HG03064 (cell line): ENCODE results near the gene DBN1.
"Not testable (repeated sequence)": the region's sequence is repeated elsewhere in the genome, so short reads cannot be mapped to it uniquely, and the experiment has no call there.

ENCODE experiments used
- ATAC-seq: cut with Tn5 transposase; IDR thresholded peaks from one replicate; pipeline ENCODE4 v1.9.1; 2021; ENCODE audit warnings: low read depth; ENCODE audit not compliant: unreplicated experiment

The DBN1 gene

DNA sequence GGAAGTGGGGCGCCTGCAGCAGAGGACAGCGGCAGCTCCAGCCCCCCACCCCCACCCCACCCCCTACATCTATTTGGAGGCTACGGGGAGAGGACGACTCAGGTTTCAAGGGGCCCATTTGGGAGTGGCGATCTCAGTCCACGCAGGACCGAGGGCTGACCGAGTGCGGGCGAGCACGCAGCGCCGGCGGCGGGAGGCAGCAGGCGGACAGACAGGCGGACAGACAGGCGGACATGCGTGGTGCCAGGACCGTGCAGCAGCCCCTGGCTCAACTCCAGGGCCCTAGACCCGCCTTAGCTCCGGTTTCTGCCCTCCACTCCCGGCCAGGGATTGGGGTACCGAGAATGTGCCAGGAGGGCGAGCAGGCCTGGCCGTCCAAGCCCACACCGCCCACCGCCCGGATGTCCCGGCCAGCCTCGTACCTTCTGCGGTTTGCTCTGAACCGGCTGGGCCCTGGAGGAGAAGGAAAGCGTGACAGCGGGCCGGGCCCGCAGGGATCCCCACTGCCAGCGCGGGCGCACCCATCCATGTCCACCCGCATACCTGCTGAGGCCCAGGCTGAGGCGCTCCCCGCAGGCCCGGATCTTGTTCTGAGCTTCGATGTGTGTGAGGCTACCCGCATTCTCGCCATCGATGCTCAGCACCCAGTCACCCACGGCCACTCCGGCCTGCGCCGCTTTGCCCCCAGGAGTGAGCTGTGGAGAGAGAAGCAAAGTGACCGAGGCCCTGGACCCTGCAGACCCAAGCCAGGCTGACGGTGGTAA, 18.7 kb upstream of the DBN1 start:
- ATAC-seq: no peak

DNA sequence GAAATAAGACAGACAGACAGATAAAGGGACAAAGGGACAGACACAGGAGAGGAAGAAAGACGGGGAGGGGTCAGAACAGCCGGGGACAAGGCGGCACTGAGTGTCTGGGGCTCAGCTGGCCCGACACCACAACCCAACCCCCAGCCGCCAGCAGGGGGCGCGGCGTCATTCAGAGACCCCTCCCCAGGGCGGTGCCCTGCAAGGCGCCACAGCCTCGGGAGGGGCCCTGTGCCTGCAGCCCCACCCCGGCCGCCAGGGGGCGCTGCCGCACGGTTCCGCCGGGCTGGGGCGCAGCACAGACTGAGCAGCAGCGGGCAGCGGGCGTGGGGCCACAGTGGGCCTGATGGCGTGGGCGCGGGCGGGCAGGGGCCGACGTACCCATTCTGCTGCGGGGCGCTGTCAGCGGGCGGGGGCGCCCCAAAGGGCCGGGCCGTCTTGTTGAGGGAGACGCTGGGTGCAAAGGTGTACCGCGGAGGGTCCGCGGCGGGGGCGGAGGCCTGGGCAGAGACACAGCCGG, 18.1 kb upstream of the DBN1 start:
- no peak for ATAC-seq

DNA sequence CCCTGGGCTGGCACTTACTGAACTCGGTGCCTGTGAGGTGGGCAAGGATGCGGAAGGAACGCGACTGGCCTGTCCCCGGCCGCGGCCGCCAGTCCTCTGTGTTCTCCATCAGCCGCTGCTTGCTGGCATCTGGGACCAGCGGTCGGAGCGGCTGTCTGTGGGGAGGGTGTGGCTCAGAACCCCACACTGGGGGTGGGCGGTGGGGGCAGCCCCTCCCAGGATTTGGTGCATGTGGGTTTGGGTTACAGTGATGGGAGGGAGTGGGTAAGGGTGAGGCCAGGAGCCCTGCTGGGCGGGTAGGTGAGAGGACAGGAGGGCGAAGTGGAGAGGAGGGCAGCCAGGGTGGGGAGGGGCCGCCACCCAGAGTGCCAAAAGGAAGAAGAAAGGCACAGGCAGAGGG, 17.6 kb upstream of the DBN1 start:
- ATAC-seq: no peak

DNA sequence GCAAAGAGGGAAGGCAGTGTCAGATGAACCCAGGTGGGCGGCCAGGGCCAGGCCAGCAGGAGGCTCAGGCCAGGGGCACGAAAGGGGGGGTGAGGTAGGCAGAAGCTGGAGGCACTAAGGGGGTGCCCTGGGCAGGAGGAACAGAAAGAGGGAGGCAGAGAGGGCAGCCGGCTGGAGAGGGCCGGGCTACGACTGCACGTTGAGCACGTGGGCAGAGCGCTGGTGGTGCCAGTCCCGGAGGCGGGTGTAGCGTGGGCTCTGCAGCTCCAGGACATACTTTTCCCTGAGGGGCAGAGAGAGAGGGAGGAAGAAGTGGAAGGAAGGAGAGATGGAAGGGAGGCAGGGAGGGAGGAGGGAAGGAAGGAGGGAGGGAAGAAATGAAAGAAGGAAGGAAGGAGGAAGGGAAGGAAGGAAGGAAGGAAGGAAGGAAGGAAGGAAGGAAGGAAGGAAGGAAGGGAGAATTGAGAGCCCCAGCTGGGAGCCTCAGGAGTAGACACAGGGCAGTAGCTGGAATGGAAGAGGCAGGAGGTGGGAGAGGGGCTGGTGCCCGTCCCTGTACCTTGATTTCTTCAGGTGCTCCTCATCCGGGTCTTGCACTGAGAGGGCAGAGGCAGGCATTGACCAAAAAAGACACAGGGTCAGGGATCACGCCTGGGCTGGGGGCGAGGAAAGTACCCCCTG, 17.0 kb upstream of the DBN1 start:
- no peak for ATAC-seq

DNA sequence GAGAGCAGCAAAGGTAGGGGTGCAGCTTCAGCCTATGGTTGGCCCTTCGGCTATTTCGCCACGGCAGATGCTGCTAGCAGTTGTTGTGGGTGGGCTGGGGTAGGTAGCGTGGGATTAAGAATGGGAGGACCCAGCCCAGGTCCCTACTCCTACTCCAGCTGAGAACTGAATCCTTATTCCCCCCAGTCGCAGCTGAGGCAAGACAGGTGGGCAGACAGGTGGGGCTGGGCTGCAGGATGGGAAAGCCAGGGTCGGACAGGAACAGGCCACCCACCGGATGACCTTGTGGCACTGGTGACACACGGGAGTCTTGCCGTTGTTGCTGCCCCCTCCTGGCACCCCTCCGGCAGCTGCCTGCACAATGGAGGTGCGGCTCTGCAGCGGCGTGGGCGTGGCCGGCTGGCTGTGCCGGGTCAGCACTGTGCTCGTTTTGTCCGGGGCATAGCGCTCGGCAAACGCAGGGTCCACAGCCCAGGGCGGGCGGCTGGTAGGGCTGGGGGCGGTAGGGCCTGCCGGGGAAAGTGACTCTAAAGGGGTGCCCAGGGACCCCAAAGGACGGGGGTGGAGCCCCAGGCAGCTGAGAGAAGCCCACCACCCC, 15.8 kb upstream of the DBN1 start:
- no peak for ATAC-seq

DNA sequence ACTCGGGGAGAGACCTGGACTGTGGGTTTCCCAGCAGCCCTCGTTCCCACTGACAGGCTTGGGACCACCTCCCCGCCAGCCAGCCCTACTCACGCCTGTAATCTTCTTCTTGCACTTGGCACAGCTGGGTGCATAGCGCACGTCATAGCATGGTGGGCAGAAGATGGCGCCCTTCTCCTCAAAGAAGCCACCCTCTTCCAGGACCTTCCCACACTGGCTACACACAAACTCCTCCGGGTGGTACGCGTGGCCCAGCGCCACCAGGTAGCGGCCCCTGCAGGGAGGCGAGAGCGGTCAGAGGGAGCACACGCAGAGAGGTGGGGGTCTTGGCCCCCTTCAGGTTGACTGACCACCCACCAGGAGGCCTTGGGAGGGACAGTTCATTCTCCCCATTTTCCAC, 14.5 kb upstream of the DBN1 start:
- no peak for ATAC-seq

DNA sequence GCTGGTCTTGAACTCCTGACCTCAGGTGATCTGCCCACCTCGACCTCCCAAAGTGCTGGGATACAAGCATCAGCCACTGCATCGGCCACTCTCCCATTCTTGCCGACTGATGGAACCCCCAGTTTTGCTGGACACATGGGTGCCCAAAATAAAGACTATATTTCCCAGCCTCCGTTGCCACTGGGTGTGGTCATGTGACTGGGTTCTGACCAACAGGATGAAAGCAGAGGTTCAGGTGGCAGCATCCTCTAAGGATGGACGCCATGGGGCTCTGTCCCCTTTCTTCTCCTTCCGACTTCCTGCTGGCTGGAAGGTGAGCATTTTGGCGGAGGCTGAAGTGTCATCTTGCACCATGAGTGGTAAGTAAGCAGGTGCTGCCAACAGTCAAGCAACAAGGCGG, 13.7 kb upstream of the DBN1 start:
- ATAC-seq: no peak

DNA sequence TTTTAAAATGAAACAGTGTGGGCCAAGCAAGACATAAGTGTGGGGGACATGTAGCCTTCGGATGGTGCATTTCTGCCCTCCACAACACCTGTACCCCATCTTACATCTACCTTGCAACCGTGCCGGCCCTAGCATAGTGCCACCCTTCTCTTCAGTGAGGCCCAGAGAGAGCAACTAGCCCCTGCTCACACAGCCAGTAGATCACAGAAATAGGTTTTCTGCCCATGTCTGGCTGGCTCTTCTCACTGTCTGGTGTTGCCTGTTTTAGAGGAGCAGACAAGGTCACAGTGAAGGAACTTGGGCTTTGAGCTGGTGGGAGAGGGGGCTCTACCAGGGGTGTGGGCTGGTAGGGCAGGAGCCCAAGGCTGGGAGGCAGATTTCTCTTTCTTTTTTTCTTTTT, 12.8 kb upstream of the DBN1 start:
- no peak for ATAC-seq

DNA sequence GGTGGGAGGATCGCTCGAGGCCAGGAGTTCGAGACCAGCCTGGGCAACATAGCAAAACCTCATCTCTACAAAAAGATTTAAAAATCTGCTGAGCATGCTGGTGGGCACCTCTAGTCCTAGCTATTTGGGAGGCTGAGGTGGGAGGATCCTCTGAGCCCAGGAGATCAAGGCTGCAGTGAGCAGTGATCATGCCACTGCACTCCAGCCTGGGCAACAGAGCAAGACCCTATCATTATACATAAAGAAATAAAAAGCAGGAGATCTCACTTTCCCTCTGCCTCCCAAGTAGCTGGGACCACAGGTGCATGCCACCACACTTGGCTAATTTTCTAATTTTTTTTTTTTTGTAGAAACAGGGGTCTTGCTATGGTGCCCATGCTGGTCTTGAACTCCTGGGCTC, 12.3 kb upstream of the DBN1 start:
- ATAC-seq: not testable (repeated sequence)

DNA sequence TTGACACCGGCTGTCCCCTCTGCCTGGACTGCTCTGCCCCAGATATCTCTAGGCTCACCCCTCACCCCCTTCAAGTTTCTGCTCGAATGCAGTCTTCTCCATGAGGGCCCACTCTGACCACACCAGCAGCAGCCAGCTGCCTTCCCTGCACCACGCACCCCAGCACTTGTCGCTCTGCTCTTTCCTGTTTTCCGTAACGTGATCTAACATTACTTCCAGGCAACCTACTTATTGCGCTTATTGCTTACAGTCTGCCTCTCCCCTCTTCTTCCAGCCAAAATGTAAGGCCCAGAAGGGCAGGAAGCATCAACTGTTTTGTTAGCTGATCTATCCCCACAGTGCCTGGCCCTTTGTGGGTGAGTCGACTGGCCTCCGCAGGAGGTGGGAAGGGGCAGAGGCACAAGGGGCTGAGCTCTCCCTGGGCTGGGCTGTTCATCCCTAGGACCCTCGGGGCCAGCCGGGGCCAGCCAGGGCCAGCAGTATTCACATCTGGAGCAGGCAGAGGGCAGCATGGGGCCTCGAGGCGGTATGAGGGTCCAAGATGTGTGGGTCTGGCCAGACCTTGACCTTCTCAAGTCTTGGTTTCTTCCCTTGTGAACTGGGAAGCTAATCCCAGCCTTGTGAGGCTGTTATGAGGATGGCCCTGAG, 11.6 kb upstream of the DBN1 start:
- ATAC-seq: no peak

DNA sequence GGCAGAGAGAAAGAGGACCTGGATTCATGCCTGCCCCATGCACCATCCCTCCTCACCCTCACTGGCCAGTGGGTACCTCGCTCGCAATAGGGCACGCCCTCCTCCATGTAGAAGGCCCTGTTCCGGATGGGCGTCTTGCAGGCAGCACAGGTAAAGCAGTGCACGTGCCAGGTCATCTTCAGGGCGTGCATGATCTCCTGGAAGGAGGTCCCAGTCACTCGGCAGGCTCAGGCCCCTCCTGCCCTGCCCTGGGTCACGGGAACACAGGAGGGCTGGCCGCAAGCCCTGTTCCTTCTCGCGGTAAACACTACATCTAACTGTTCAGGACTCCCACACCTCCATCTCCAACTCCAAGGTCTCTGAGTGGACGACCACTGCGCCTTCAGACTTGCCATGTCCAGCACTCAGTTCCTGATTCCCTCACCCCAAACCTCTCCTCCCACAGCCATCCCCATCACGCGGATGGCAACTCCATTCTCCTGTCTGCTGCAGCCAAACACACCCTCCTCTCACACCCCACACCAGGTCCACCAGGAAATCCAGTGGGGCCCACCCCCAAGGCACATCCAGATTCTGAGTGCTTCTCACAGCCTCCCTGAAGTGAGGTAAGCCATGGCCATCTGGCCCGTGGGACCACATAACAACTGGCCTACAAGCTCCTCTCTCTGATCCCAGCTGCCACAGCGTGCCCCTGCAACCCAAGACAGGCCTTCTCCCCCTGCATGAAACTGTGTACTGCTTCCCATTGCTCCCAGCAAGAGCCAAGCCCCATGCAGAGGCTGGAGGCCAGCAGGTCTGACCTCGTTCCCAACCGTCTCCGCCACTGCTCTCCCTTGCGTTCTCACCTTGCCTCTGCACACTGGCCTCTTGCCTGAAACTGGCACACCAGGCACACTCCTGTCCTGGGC, 10.8 kb upstream of the DBN1 start:
- no peak for ATAC-seq

DNA sequence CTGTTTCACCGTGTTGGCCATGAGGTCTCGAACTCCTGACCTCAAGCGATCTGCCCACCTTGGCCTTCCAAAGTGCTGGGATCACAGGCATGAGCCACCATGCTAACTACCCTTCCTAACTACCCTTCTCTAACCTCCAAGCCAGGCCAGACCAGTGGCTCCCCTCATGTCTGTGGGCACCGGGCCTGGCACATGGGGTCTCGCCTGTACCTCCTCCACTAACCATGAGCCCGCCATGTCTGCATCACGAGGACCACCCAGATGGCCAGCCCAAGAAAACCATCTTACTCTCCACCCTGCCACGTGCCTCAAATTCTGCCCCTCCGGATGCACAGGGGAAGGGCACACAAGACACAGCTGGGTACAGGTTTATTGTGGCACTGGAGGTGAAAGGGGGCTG, 9.6 kb upstream of the DBN1 start:
- ATAC-seq: no peak

DNA sequence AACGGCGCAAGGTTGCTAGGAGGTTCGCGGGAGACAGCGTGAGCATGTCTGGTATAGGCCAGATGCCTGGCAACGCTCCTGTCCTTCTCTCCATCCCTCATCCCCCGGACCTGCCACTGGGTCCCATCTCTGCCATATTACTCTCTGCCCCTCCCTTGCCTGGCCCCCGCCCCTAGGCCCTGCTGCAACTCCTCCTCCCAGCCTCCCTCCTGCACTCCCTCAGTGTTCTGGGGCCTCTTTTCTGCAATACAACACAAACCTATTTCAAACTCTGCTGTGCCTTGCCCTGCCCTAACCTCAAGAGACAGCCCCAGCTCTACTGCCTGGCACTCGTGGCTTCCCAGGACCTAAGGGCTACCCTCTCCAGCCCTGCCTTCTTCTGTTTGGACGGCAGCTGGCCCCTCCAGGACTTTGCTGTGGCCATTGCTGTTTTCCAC, 8.9 kb upstream of the DBN1 start:
- ATAC-seq: no peak

DNA sequence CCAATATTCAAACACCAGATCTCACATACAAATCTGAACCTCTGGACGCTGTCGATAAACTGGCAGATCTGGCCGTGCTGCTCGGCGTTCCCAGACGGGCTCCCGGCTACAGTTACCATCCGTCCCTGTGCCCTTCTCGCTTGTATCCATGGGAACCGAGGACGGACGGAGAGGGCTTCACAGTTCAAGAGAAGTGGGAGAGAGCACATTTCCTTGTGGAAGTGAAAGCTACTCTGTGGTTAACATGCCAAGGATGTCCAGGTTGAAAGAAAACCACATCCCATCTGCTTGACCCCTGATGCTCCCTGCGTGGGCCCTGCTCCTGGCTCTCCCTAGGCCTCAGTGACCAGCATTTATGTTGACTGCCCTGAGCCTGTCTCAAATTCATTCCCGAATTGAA, 6.3 kb upstream of the DBN1 start:
- ATAC-seq: no peak

DNA sequence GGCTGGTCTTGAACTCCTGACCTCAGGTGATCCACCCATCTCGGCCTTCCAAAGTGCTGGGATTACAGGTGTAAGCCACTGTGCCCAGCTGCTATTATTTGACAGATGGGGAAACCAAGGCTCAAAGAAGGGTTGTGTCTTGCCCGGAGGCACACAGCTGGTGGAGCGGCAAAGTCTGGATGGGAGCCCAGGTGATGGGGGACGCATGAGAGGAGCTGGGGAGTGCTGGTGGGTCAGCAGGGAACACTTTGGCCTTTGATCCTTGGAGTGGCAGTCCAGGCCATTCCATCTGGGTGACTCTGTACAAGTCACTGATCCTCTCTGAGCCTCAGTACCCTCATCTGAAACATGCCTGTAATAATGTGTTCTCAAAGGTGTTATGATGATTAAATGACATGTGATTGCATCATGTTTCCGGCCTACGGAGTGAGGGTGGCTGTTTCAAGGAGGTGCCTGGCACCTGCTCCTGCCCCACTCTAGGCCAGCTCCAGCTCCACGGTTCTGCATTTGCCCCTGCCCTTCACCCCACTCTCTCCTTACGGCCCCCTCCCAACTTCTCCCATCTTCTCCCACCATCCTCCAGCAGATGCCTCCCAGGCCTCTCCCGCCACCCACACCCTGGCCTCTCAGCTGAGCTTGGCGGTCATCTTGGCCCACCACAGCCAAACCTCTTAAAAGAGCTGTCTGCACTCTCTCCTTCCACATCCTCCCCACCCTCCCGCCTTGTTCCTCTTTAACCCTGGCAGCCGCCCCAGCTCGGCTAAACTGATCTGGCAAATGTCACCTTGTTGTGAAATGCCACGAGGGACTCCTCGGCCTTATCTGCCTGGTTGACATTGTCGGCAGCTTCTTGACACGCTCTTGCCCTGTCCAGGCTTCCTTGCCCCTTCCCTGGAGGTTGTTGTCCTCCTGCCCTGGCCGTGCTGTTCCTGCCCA, 5.5 kb upstream of the DBN1 start:
- ATAC-seq: no peak

DNA sequence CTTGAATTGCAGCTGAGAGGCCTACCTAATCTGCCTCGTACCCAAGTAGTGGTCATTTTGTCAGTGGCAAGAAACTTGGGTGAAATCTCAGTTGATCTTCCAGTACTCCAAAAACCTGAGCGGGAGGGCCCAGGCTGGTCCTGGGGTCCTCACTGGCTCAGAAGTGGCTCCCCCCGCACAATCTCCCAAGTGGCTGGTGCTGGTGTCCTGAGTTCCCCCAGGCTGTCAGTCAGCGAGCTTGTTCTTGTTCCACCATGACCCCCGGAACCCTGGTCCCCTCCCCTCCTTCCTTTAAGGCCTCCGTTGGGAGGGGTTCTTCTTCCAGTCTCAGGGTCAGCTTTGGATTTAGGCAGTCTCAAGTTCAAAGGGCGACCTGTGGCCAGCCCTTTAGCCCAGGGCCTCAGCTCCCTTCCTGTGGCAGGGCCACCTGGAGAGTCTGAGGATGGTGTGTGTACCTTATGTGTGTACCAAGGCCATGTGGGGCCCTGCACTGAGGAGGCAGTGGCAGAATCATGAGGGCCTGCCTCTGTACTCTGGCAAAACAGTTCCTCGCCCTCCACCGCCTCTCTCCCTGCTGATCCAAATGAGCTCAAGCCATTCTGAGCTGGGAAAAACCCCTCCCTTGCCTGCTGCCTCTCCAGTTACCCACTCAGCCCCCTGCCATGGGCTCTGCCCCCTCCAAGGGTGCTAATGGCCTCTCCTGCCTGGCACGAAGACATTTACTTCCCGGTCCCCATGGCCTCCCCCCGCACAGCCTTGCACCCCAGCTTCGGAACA, 4.5 kb upstream of the DBN1 start:
- ATAC-seq: no peak

DNA sequence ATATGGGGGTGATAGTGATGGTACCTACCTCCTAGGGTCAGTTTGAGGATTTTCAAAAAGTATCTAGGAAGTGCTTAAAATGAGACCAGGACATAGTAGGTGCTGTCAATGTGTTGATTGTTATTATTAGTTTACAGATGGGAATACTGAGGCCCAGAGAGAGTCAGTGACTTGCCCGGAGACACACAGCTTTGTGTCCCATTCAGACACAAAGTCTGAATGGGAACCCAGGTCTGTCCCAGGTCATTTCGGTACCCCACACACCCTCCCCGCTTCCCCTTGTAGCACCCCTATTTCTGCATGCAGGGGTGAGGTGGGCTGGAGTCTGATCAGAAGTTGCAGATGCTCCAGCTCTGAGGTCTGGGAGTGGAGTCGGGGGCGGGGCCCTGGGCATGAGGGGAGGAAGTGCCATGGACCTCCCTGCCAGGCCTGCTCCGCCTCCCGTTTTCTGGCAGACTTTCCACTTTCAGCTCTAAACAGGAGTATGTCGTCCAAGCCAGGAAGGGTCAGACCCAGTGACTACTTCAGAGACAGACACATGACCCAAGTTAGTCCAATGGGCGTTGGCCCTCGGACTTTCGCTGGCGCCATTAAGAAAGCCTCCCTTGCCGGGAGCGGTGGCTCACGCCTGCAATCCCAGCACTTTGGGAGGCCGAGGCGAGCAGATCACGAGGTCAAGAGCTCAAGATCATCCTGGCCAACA, 3.2 kb upstream of the DBN1 start:
- no peak for ATAC-seq
